ENCODE data around the gene RDX.

The RDX gene

DNA sequence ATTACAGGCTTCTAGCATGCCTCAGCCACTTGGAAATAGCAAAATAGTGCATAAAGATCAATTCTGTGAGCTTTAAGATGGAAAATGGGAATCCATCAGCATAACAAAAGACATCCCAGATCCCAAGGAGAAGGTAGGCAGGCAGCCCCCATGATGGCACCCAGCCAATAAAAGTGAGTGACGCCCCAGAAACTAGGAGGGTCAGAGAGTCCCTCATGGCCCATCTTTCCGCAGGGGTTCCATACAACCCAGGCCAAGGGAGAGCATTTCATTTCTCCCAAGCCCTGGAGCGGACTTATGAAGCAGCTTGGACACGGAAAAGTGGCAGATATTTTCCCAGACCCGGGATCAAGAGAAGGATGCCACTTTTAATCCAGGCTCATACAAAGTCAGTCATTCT, 110.0 kb downstream of the RDX start:
- Histone ChIP-seq H3K4me2 (ENCODE audit: low read length, poor library complexity, severe bottlenecking) (no peak overlapping the region), H3K23ac (ENCODE audit: low read length in 2 of 2) (no peak overlapping the region), H4K8ac (ENCODE audit: low read length) (no peak overlapping the region), H3K14ac (ENCODE audit: low read length in 2 of 2) (no peak overlapping the region), H2AFZ (ENCODE audit: low read depth, low read length) (no peak overlapping the region), H4K91ac (ENCODE audit: low read length) (no peak overlapping the region), H3K4me3 (ENCODE audit: insufficient read depth in 1 of 2, low read depth in 1 of 2, low read length in 2 of 2) (no peak overlapping the region), H2BK12ac (ENCODE audit: low read length in 2 of 2) (no peak overlapping the region), H3K9me3 (ENCODE audit: control insufficient read depth, low read length) (no peaks in the 10 kb centered on the region), H3K18ac (ENCODE audit: low read depth in 1 of 2, low read length in 2 of 2) (no peak overlapping the region), H3K79me1 (replicated peaks; ENCODE audit: low read length, poor library complexity, severe bottlenecking) (no peaks in the 10 kb centered on the region), H2BK15ac (ENCODE audit: low read depth, poor library complexity, severe bottlenecking) (no peak overlapping the region), H2BK5ac (ENCODE audit: low read depth, low read length, poor library complexity, severe bottlenecking) (no peak overlapping the region), H3K27me3 (ENCODE audit: control insufficient read depth in 1 of 2, insufficient read depth in 1 of 2, low read length in 2 of 2) (no peaks in the 10 kb centered on the region), H2AK5ac (ENCODE audit: low read length, severe bottlenecking) (no peak overlapping the region), H3K27ac (ENCODE audit: low read length, poor library complexity, severe bottlenecking) (no peak overlapping the region), H2BK120ac (ENCODE audit: low read depth, low read length) (no peak overlapping the region), H3K9ac (ENCODE audit: low read length) (no peak overlapping the region), H3K36me3 (ENCODE audit: control insufficient read depth in 1 of 2, insufficient read depth in 2 of 2, low read depth in 1 of 2, low read length in 2 of 2) (peaks cover 0 to 3% of the 10 kb centered on the region in 2 experiments), H3K4me1 (ENCODE audit: control insufficient read depth, insufficient read depth, low read depth, low read length) (peaks cover 16% of the 10 kb centered on the region), H3K4ac (ENCODE audit: low read depth in 1 of 2, low read length in 2 of 2) (no peak overlapping the region)
- WGBS, result 96% methylated on average over 5 of the region's 5 CpGs
- no peak for DNase-seq

- H2BK120ac ChIP-seq (ENCODE audit: low read depth, low read length), result no peak overlapping the region
- H2BK5ac ChIP-seq (ENCODE audit: low read depth, low read length, poor library complexity, severe bottlenecking), result no peak overlapping the region
- H3K9me3 ChIP-seq (ENCODE audit: control insufficient read depth, low read length), result no peaks in the 10 kb centered on the region
- no peak overlapping the region for H3K14ac ChIP-seq (ENCODE audit: low read length in 2 of 2)
- no peak overlapping the region for H3K27ac ChIP-seq (ENCODE audit: low read length, poor library complexity, severe bottlenecking)
- no peak overlapping the region for H4K91ac ChIP-seq (ENCODE audit: low read length)
- H3K23ac ChIP-seq (ENCODE audit: low read length in 2 of 2), result no peak overlapping the region
- peak overlapping the region; percentile 36 for H2AFZ ChIP-seq (ENCODE audit: low read depth, low read length)
- no peak overlapping the region for H3K4me2 ChIP-seq (ENCODE audit: low read length, poor library complexity, severe bottlenecking)
- WGBS, result 75% methylated on average over 6 of the region's 7 CpGs
- peaks cover 16% of the 10 kb centered on the region for H3K4me1 ChIP-seq (ENCODE audit: control insufficient read depth, insufficient read depth, low read depth, low read length)
- no peak overlapping the region for H3K18ac ChIP-seq (ENCODE audit: low read depth in 1 of 2, low read length in 2 of 2)
- H4K8ac ChIP-seq (ENCODE audit: low read length), result no peak overlapping the region
- no peak overlapping the region for H2BK12ac ChIP-seq (ENCODE audit: low read length in 2 of 2)
- no peaks in the 10 kb centered on the region for H3K27me3 ChIP-seq (ENCODE audit: control insufficient read depth in 1 of 2, insufficient read depth in 1 of 2, low read length in 2 of 2)
- no peak overlapping the region for H3K4ac ChIP-seq (ENCODE audit: low read depth in 1 of 2, low read length in 2 of 2)
- DNase-seq, result no peak
- peak overlapping the region; percentile 22 for H2AK5ac ChIP-seq (ENCODE audit: low read length, severe bottlenecking)
- no peaks in the 10 kb centered on the region for H3K79me1 ChIP-seq (replicated peaks; ENCODE audit: low read length, poor library complexity, severe bottlenecking)
- peaks cover 0 to 3% of the 10 kb centered on the region in 2 experiments for H3K36me3 ChIP-seq (ENCODE audit: control insufficient read depth in 1 of 2, insufficient read depth in 2 of 2, low read depth in 1 of 2, low read length in 2 of 2)
- H3K4me3 ChIP-seq (ENCODE audit: insufficient read depth in 1 of 2, low read depth in 1 of 2, low read length in 2 of 2), result no peak overlapping the region
- no peak overlapping the region for H3K9ac ChIP-seq (ENCODE audit: low read length)
- H2BK15ac ChIP-seq (ENCODE audit: low read depth, poor library complexity, severe bottlenecking), result no peak overlapping the region
Measured at GRCh38 chr11:110185599-110185998, 110.8 kb downstream of the RDX start.

DNA sequence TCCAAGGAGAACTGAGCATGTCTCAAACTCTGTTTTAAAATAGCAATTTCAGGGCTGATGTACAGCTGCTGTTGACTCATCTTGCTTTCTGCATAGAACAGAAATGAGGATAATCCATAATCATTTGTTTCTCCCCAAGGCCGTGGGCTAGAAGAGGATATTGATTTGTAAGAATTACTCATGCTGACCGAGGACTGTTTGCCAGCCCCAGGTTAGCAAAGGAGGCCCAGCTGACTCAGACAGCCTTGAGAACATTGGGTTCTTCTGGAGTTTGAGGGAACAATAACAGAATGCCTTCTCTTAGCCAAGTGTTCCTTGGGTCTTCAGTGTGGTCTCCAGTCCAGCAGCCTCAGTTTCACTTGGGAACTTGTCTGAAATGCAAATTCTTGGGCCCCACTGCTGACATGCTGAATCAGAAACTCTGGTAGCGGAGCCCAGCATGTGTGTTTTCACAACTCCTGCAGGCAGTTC, 111.3 kb downstream of the RDX start:
- Histone ChIP-seq H3K9ac (ENCODE audit: low read length) (no peak overlapping the region), H3K14ac (ENCODE audit: low read length in 2 of 2) (no peak overlapping the region), H3K18ac (ENCODE audit: low read depth in 1 of 2, low read length in 2 of 2) (no peak overlapping the region), H3K4me1 (ENCODE audit: control insufficient read depth, insufficient read depth, low read depth, low read length) (peaks cover 16% of the 10 kb centered on the region), H4K8ac (ENCODE audit: low read length) (no peak overlapping the region), H2BK15ac (ENCODE audit: low read depth, poor library complexity, severe bottlenecking) (no peak overlapping the region), H3K27me3 (ENCODE audit: control insufficient read depth in 1 of 2, insufficient read depth in 1 of 2, low read length in 2 of 2) (no peaks in the 10 kb centered on the region), H2BK5ac (ENCODE audit: low read depth, low read length, poor library complexity, severe bottlenecking) (no peak overlapping the region), H2BK12ac (ENCODE audit: low read length in 2 of 2) (no peak overlapping the region), H4K91ac (ENCODE audit: low read length) (no peak overlapping the region), H2AK5ac (ENCODE audit: low read length, severe bottlenecking) (peak overlapping the region; percentile 22), H2AFZ (ENCODE audit: low read depth, low read length) (peak overlapping the region; percentile 36), H3K4me3 (ENCODE audit: insufficient read depth in 1 of 2, low read depth in 1 of 2, low read length in 2 of 2) (no peak overlapping the region), H3K79me1 (replicated peaks; ENCODE audit: low read length, poor library complexity, severe bottlenecking) (no peaks in the 10 kb centered on the region), H3K23ac (ENCODE audit: low read length in 2 of 2) (no peak overlapping the region), H3K4me2 (ENCODE audit: low read length, poor library complexity, severe bottlenecking) (no peak overlapping the region), H3K4ac (ENCODE audit: low read depth in 1 of 2, low read length in 2 of 2) (no peak overlapping the region), H3K36me3 (ENCODE audit: control insufficient read depth in 1 of 2, insufficient read depth in 2 of 2, low read depth in 1 of 2, low read length in 2 of 2) (peaks cover 0 to 3% of the 10 kb centered on the region in 2 experiments), H2BK120ac (ENCODE audit: low read depth, low read length) (no peak overlapping the region), H3K27ac (ENCODE audit: low read length, poor library complexity, severe bottlenecking) (no peak overlapping the region), H3K9me3 (ENCODE audit: control insufficient read depth, low read length) (no peaks in the 10 kb centered on the region)
- 38% methylated on average over 3 of the region's 3 CpGs for WGBS
- DNase-seq, result peak; percentile 45

GRCh38 chr11:110184456-110184855, 112.0 kb downstream of the RDX start:
- Histone ChIP-seq H2BK15ac (ENCODE audit: low read depth, poor library complexity, severe bottlenecking) (no peak overlapping the region), H2AK5ac (ENCODE audit: low read length, severe bottlenecking) (no peak overlapping the region), H3K9me3 (ENCODE audit: control insufficient read depth, low read length) (no peaks in the 10 kb centered on the region), H3K4me1 (ENCODE audit: control insufficient read depth, insufficient read depth, low read depth, low read length) (peaks cover 16% of the 10 kb centered on the region), H3K36me3 (ENCODE audit: control insufficient read depth in 1 of 2, insufficient read depth in 2 of 2, low read depth in 1 of 2, low read length in 2 of 2) (peaks cover 0 to 3% of the 10 kb centered on the region in 2 experiments), H3K14ac (ENCODE audit: low read length in 2 of 2) (no peak overlapping the region), H2BK12ac (ENCODE audit: low read length in 2 of 2) (peak overlapping the region in 1 of 2 experiments; percentile 16), H3K4me3 (ENCODE audit: insufficient read depth in 1 of 2, low read depth in 1 of 2, low read length in 2 of 2) (no peak overlapping the region), H3K27me3 (ENCODE audit: control insufficient read depth in 1 of 2, insufficient read depth in 1 of 2, low read length in 2 of 2) (no peaks in the 10 kb centered on the region), H4K8ac (ENCODE audit: low read length) (no peak overlapping the region), H3K79me1 (replicated peaks; ENCODE audit: low read length, poor library complexity, severe bottlenecking) (no peaks in the 10 kb centered on the region), H3K4ac (ENCODE audit: low read depth in 1 of 2, low read length in 2 of 2) (no peak overlapping the region), H3K9ac (ENCODE audit: low read length) (no peak overlapping the region), H3K23ac (ENCODE audit: low read length in 2 of 2) (no peak overlapping the region), H3K18ac (ENCODE audit: low read depth in 1 of 2, low read length in 2 of 2) (no peak overlapping the region), H2BK5ac (ENCODE audit: low read depth, low read length, poor library complexity, severe bottlenecking) (no peak overlapping the region), H3K27ac (ENCODE audit: low read length, poor library complexity, severe bottlenecking) (no peak overlapping the region), H3K4me2 (ENCODE audit: low read length, poor library complexity, severe bottlenecking) (no peak overlapping the region), H2BK120ac (ENCODE audit: low read depth, low read length) (no peak overlapping the region), H2AFZ (ENCODE audit: low read depth, low read length) (no peak overlapping the region), H4K91ac (ENCODE audit: low read length) (no peak overlapping the region)
- 93% methylated on average over 6 of the region's 7 CpGs for WGBS
- DNase-seq, result no peak
